ENCODE measurements around the gene COG1. TPM values are rescaled to one million over a fixed set of nuclear protein-coding genes. Genes with fewer than 3 reads are reported as not detected.

Gene COG1
- total RNA-seq, 1 experiment from 2014 or later: 24.1 TPM

DNA sequence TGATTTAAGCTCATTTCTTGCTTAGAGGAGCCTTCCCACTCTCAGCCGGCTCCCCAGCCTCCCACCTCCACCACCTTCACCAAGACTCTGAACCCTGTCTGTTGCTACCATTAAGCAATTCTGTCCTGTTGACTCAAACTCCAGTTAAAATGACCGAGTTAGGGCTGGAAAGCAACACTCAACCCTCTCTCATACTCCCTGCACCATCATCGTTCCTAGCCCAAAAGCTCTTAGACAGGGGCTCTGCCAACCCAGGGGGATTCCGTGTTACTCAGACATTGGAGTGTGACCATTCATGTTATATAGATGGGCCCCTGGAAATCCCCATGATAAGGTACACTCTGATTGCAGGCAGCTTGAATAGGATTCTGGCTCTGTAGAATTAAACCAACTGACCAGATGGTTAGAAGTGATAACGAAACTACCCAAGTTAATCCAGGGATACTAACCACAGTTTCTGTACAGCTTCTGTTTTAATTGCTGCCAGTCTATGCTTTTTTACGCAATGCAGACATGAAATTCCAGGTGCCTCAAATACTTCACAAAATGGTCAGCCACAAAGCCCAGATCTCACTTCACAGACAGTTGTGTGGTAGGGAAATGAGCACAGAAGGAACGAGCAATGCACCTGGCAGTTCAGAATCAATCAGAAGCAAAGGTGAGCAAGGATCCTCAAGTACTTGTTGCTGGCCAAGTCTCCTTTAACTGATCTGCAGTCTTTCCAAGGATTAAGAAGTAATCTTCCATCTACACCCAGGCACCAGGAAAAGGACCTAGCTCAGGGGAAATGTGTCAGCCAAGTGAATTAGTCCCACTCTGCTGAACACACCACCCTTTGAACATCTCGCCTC is 25.9 kb upstream of the COG1 start:
- ATAC-seq (no peak), DNase-seq (no peak)
- H3K4me2 ChIP-seq (ENCODE audit: low read length): no peak overlapping the region
- no peaks in the 10 kb centered on the region for H3K9me3 ChIP-seq (ENCODE audit: low read length)
- peaks cover 54% of the 10 kb centered on the region for H3K27me3 ChIP-seq (ENCODE audit: low read length)
- BruUV-seq (replicated peaks): no TSS peak
- H3K27ac ChIP-seq (ENCODE audit: low read length): no peak overlapping the region
- H3K79me2 ChIP-seq (ENCODE audit: low read length): no peaks in the 10 kb centered on the region
- POLR2A ChIA-PET (ENCODE audit: unreplicated experiment): no interaction called here
- TF ChIP-seq EZH2phosphoT487 (IDR thresholded peaks at IDR 0.05; ENCODE audit: borderline replicate concordance, low read length) (no peak), EZH2 (IDR thresholded peaks at IDR 0.05; ENCODE audit: low read length, unreplicated experiment) (no peak)
- TF ChIP-seq, protein P1, sequence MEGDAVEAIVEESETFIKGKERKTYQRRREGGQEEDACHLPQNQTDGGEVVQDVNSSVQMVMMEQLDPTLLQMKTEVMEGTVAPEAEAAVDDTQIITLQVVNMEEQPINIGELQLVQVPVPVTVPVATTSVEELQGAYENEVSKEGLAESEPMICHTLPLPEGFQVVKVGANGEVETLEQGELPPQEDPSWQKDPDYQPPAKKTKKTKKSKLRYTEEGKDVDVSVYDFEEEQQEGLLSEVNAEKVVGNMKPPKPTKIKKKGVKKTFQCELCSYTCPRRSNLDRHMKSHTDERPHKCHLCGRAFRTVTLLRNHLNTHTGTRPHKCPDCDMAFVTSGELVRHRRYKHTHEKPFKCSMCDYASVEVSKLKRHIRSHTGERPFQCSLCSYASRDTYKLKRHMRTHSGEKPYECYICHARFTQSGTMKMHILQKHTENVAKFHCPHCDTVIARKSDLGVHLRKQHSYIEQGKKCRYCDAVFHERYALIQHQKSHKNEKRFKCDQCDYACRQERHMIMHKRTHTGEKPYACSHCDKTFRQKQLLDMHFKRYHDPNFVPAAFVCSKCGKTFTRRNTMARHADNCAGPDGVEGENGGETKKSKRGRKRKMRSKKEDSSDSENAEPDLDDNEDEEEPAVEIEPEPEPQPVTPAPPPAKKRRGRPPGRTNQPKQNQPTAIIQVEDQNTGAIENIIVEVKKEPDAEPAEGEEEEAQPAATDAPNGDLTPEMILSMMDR (conservative IDR thresholded peaks at IDR 0.05; ENCODE audit: low read depth, low read length): no peak
- no peak overlapping the region for H2AFZ ChIP-seq (ENCODE audit: low read length)
- 0 out of 2 replicates have a peak, but pooled peaks cover 8% of the 10 kb centered on the region for H3K9me2 ChIP-seq (replicated peaks; ENCODE audit: low read length)
- intact Hi-C loops (cut with micrococcal nuclease): no loop called here
- 0 out of 2 replicates have a peak, but pooled peaks cover 9% of the 10 kb centered on the region for H3K4me1 ChIP-seq (ENCODE audit: insufficient read depth, low read length)
- no peak overlapping the region for H3K4me3 ChIP-seq (ENCODE audit: low read length)
- no peak overlapping the region for H3K9ac ChIP-seq (ENCODE audit: low read length)
- CTCF ChIA-PET: no interaction called here
- no peaks in the 10 kb centered on the region for H4K20me1 ChIP-seq (ENCODE audit: low read length)
- H3K36me3 ChIP-seq (ENCODE audit: low read depth, low read length): no peaks in the 10 kb centered on the region
- no peaks in the 10 kb centered on the region for H3F3A ChIP-seq (ENCODE audit: low read length, unreplicated experiment)

DNA sequence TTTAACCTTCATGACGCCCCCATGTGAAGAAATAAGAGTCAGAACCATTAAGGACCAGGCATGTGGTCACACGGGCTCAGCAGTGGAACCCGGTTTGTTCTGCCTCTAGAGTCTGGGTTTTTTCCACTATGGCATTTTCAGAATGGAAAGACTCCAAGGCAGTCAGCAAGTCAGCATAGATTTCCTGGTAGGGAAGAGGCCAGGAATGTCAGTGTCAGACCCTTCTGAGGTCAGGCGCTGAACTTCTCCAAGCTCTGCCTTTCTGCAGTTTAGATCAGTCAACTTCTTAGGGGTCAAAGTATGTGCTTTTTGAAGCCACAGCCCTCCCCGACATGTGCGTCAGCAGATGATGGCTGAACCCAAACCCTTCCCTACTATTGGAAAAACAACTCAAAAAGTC is 24.2 kb upstream of the COG1 start:
- Histone ChIP-seq H4K20me1 (ENCODE audit: low read length) (no peaks in the 10 kb centered on the region), H3K9ac (ENCODE audit: low read length) (no peak overlapping the region), H3K4me1 (ENCODE audit: insufficient read depth, low read length) (0 out of 2 replicates have a peak, but pooled peaks cover 9% of the 10 kb centered on the region), H2AFZ (ENCODE audit: low read length) (no peak overlapping the region), H3K79me2 (ENCODE audit: low read length) (no peaks in the 10 kb centered on the region), H3F3A (ENCODE audit: low read length, unreplicated experiment) (no peaks in the 10 kb centered on the region), H3K9me3 (ENCODE audit: low read length) (no peaks in the 10 kb centered on the region), H3K9me2 (replicated peaks; ENCODE audit: low read length) (0 out of 2 replicates have a peak, but pooled peaks cover 8% of the 10 kb centered on the region), H3K27me3 (ENCODE audit: low read length) (peaks cover 45% of the 10 kb centered on the region), H3K27ac (ENCODE audit: low read length) (no peak overlapping the region), H3K36me3 (ENCODE audit: low read depth, low read length) (no peaks in the 10 kb centered on the region), H3K4me2 (ENCODE audit: low read length) (no peak overlapping the region), H3K4me3 (ENCODE audit: low read length) (no peak overlapping the region)
- CTCF ChIA-PET: no interaction called here
- TF ChIP-seq, protein P1 (conservative IDR thresholded peaks at IDR 0.05; ENCODE audit: low read depth, low read length): no peak
- TF ChIP-seq EZH2phosphoT487 (IDR thresholded peaks at IDR 0.05; ENCODE audit: borderline replicate concordance, low read length) (no peak), EZH2 (IDR thresholded peaks at IDR 0.05; ENCODE audit: low read length, unreplicated experiment) (no peak)
- intact Hi-C loops (cut with micrococcal nuclease): no loop called here
- ATAC-seq (no peak), DNase-seq (no peak)
- BruUV-seq (replicated peaks): no TSS peak
- POLR2A ChIA-PET (ENCODE audit: unreplicated experiment): no interaction called here

DNA sequence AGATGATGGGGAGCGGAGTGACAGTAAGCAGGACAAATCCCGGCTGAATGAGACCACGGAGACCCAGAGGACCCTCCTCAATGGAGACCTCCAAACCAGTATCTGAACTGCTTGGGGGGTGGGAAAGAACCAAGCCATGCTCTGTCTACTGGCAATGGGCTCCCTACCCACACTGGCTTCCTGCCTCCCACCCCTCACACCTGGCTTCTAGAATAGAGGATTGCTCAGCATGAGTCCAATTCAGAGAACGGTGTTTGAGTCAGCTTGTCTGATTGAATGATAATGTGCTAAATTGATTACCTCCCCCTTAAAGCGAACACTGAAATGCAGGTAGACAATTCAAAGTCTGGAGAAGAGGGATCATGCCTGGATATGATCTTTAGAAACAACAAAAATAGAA is 22.5 kb upstream of the COG1 start:
- CTCF ChIA-PET: no interaction called here

More for the DNA sequence above, 22.5 kb upstream of the COG1 start:
- Histone ChIP-seq H3K4me2 (ENCODE audit: low read length) (no peak overlapping the region), H3K9me2 (replicated peaks; ENCODE audit: low read length) (0 out of 2 replicates have a peak, but pooled peaks cover 8% of the 10 kb centered on the region), H3F3A (ENCODE audit: low read length, unreplicated experiment) (no peaks in the 10 kb centered on the region), H3K9me3 (ENCODE audit: low read length) (no peaks in the 10 kb centered on the region), H3K4me3 (ENCODE audit: low read length) (no peak overlapping the region), H3K36me3 (ENCODE audit: low read depth, low read length) (no peaks in the 10 kb centered on the region), H3K4me1 (ENCODE audit: insufficient read depth, low read length) (no peaks in the 10 kb centered on the region), H3K9ac (ENCODE audit: low read length) (no peak overlapping the region), H3K79me2 (ENCODE audit: low read length) (no peaks in the 10 kb centered on the region), H4K20me1 (ENCODE audit: low read length) (no peaks in the 10 kb centered on the region), H3K27me3 (ENCODE audit: low read length) (peaks cover 28% of the 10 kb centered on the region), H3K27ac (ENCODE audit: low read length) (no peak overlapping the region), H2AFZ (ENCODE audit: low read length) (no peak overlapping the region)
- intact Hi-C loops (cut with micrococcal nuclease): no loop called here
- ATAC-seq (no peak), DNase-seq (no peak)
- POLR2A ChIA-PET (ENCODE audit: unreplicated experiment): no interaction called here
- no TSS peak for BruUV-seq (replicated peaks)
- TF ChIP-seq, protein P1 (conservative IDR thresholded peaks at IDR 0.05; ENCODE audit: low read depth, low read length): no peak
- TF ChIP-seq EZH2 (IDR thresholded peaks at IDR 0.05; ENCODE audit: low read length, unreplicated experiment): no peak
- TF ChIP-seq EZH2phosphoT487 (IDR thresholded peaks at IDR 0.05; ENCODE audit: borderline replicate concordance, low read length): no peak
